Smooth muscle cell (in vitro differentiated cells): Measurements from ENCODE around the gene STK4. TPM values are rescaled to one million over a fixed set of nuclear protein-coding genes. Genes with fewer than 3 reads are reported as not detected.

Experiments used
- DNase-seq: peaks from one replicate; lab custom pipeline; 2025; ENCODE audit not compliant: unreplicated experiment; lab: John Stamatoyannopoulos, UW
- H2AFZ ChIP-seq: fragments of 200-600 bp; sonication (generic); 2 replicates; pipeline ENCODE4 v1.6.0; 2016; ENCODE audit warnings: antibody characterized with exemption, low read depth, mild to moderate bottlenecking
- H3F3A ChIP-seq: fragments of 200-600 bp; sonication (generic); 2 replicates; pipeline ENCODE4 v1.6.0; 2017; ENCODE audit warnings: antibody characterized with exemption, low read depth
- H3K27ac ChIP-seq: fragments of 200-600 bp; sonication (generic); 2 replicates; pipeline ENCODE4 v1.5.1; 2016; ENCODE audit warnings: low read depth, mild to moderate bottlenecking
- H3K27me3 ChIP-seq: fragments of 200-600 bp; sonication (generic); 2 replicates; pipeline ENCODE4 v1.6.1; 2016; ENCODE audit warnings: low read depth, mild to moderate bottlenecking
- H3K36me3 ChIP-seq: fragments of 200-600 bp; sonication (generic); 2 replicates; pipeline ENCODE4 v1.5.1; 2016; ENCODE audit warnings: low read depth
- H3K4me1 ChIP-seq: fragments of 200-600 bp; sonication (generic); 2 replicates; pipeline ENCODE4 v1.5.1; 2016; ENCODE audit warnings: low read depth
- H3K4me2 ChIP-seq: fragments of 200-600 bp; sonication (generic); 2 replicates; pipeline ENCODE4 v1.6.0; 2016; ENCODE audit warnings: mild to moderate bottlenecking
- H3K4me3 ChIP-seq: fragments of 200-600 bp; sonication (generic); 2 replicates; pipeline ENCODE4 v1.5.1; 2016; ENCODE audit warnings: mild to moderate bottlenecking
- H3K79me2 ChIP-seq: fragments of 200-600 bp; sonication (generic); 2 replicates; pipeline ENCODE4 v1.6.0; 2016; ENCODE audit warnings: low read depth, mild to moderate bottlenecking
- H3K9ac ChIP-seq: fragments of 200-600 bp; sonication (generic); 2 replicates; pipeline ENCODE4 v1.6.0; 2016; ENCODE audit warnings: low read depth
- H3K9me3 ChIP-seq: fragments of 200-600 bp; sonication (generic); replicated peaks from 2 replicates; pipeline ENCODE4 v1.5.1; 2016; ENCODE audit warnings: low read depth
- H4K20me1 ChIP-seq: fragments of 200-600 bp; sonication (generic); 2 replicates; pipeline ENCODE4 v1.6.0; 2016; ENCODE audit warnings: low read depth
- CTCF ChIP-seq: fragments of 200-600 bp; sonication (generic); IDR thresholded peaks from 2 replicates; pipeline ENCODE4 v1.5.1; 2017; ENCODE audit warnings: borderline replicate concordance, mild to moderate bottlenecking, antibody characterized with exemption; ENCODE audit not compliant: insufficient read depth, poor library complexity, severe bottlenecking
- WGBS: methylation state at CpG from one replicate; pipeline ENCODE4 v1.1.7; 2016; ENCODE audit warnings: low lambda C conversion rate; 5-methylcytosine and 5-hydroxymethylcytosine counted together
- polyA plus RNA-seq: library from polyadenylated mRNA; unstranded; fragments of >200 nt; fragmentation: Nextera tagmentation; extraction: Ambion mirVana; gene quantifications from 2 replicates; pipeline ENCODE4 v1.2.1, GENCODE V29; 2016
- total RNA-seq: library from RNA; depleted of rRNA; stranded (reverse); fragments of >200 nt; gene quantifications from 2 replicates; pipeline ENCODE4 v1.2.3, GENCODE V29; 2014

STK4 gene
- total and polyA plus RNA-seq, 2 experiments from 2014 or later, result 16.8 to 33.5 TPM

GRCh38 chr20:45028424-45029136, 62.3 kb downstream of the STK4 start:
- peaks cover 7% of the 10 kb centered on the region for H3K36me3 ChIP-seq
- no peak for DNase-seq
- no peaks in the 10 kb centered on the region for H3K27me3 ChIP-seq
- H3K27ac ChIP-seq, result no peak overlapping the region
- no peaks in the 10 kb centered on the region for H3K9me3 ChIP-seq
- no peak overlapping the region for H3K4me2 ChIP-seq
- TF ChIP-seq CTCF, result no peak
- WGBS, result 96% methylated on average over 6 of the region's 6 CpGs
- no peaks in the 10 kb centered on the region for H4K20me1 ChIP-seq
- H3K79me2 ChIP-seq, result no peaks in the 10 kb centered on the region
- no peak overlapping the region for H3K4me3 ChIP-seq
- no peak overlapping the region for H2AFZ ChIP-seq
- H3F3A ChIP-seq, result no peaks in the 10 kb centered on the region
- no peak overlapping the region for H3K9ac ChIP-seq
- no peaks in the 10 kb centered on the region for H3K4me1 ChIP-seq

- no peaks in the 10 kb centered on the region for H3K4me1 ChIP-seq
- H3K27ac ChIP-seq, result no peak overlapping the region
- H3K27me3 ChIP-seq, result no peaks in the 10 kb centered on the region
- no peak for DNase-seq
- WGBS, result 85% methylated on average over 3 of the region's 3 CpGs
- H3K79me2 ChIP-seq, result no peaks in the 10 kb centered on the region
- H4K20me1 ChIP-seq, result no peaks in the 10 kb centered on the region
- H3F3A ChIP-seq, result no peaks in the 10 kb centered on the region
- no peak overlapping the region for H3K9ac ChIP-seq
- H3K4me2 ChIP-seq, result no peak overlapping the region
- no peak for TF ChIP-seq CTCF
- H3K36me3 ChIP-seq, result peaks cover 7% of the 10 kb centered on the region
- no peak overlapping the region for H3K4me3 ChIP-seq
- H2AFZ ChIP-seq, result no peak overlapping the region
- no peaks in the 10 kb centered on the region for H3K9me3 ChIP-seq
These were observed 63.6 kb downstream of the STK4 start for GRCh38 chr20:45029884-45030283.

GRCh38 chr20:45032276-45032675, 66.0 kb downstream of the STK4 start:
- H3K9ac ChIP-seq, result no peak overlapping the region
- H3K79me2 ChIP-seq, result no peaks in the 10 kb centered on the region
- H2AFZ ChIP-seq, result no peak overlapping the region
- no peak overlapping the region for H3K4me2 ChIP-seq
- H3F3A ChIP-seq, result no peaks in the 10 kb centered on the region
- no peak for DNase-seq
- H3K36me3 ChIP-seq, result no peaks in the 10 kb centered on the region
- H3K27ac ChIP-seq, result no peak overlapping the region
- TF ChIP-seq CTCF, result no peak
- no peak overlapping the region for H3K4me3 ChIP-seq
- no peaks in the 10 kb centered on the region for H3K4me1 ChIP-seq
- 87% methylated on average over 2 of the region's 2 CpGs for WGBS
- H4K20me1 ChIP-seq, result no peaks in the 10 kb centered on the region
- no peaks in the 10 kb centered on the region for H3K9me3 ChIP-seq
- no peaks in the 10 kb centered on the region for H3K27me3 ChIP-seq

GRCh38 chr20:45032781-45033180, 66.5 kb downstream of the STK4 start:
- Histone ChIP-seq H4K20me1 (no peaks in the 10 kb centered on the region), H3K9me3 (no peaks in the 10 kb centered on the region), H3K36me3 (no peaks in the 10 kb centered on the region), H2AFZ (no peak overlapping the region), H3K4me2 (no peak overlapping the region), H3K4me1 (no peaks in the 10 kb centered on the region), H3K4me3 (no peak overlapping the region), H3K9ac (no peak overlapping the region), H3F3A (no peaks in the 10 kb centered on the region), H3K79me2 (no peaks in the 10 kb centered on the region), H3K27me3 (no peaks in the 10 kb centered on the region), H3K27ac (no peak overlapping the region)
- no peak for DNase-seq
- no peak for TF ChIP-seq CTCF
- 68% methylated on average over 3 of the region's 3 CpGs for WGBS
